K562 (cell line): ENCODE measurements around the gene KCNJ13.

Experiments
- CREM ChIP-seq: IDR thresholded peaks from 2 replicates; pipeline ENCODE4 v1.6.1; 2014; ENCODE audit warnings: antibody characterized with exemption, low read depth
- DACH1 ChIP-seq: fragments of 450-650 bp; IDR thresholded peaks from 2 replicates; pipeline ENCODE4 v1.6.1; 2018; ENCODE audit not compliant: partially characterized antibody
- EHMT2 ChIP-seq: fragments of 450-650 bp; IDR thresholded peaks from 2 replicates; pipeline ENCODE4 v1.6.1; 2018; ENCODE audit warnings: antibody characterized with exemption
- ELF1 ChIP-seq: fragments of 200-800 bp; sonication (Bioruptor generic); IDR thresholded peaks from 2 replicates; pipeline ENCODE4 v1.6.1; 2016; ENCODE audit warnings: missing genetic modification characterization, missing compliant biosample characterization
- HIVEP1 ChIP-seq: fragments of 250-450 bp; sonication (Bioruptor Pico); IDR thresholded peaks from 2 replicates; pipeline ENCODE4 v1.4.0; 2020; ENCODE audit warnings: mild to moderate bottlenecking
- JUN ChIP-seq, 2 experiments: sonication (generic) in 1 of 2; formaldehyde crosslinking in 1 of 2; IDR thresholded peaks; 2 replicates each; pipeline versions ENCODE4 v1.6.1 to v1.8.0; 2012 to 2022; ENCODE audit warnings: borderline replicate concordance in 2 of 2, mild to moderate bottlenecking in 2 of 2, improper control_type of control experiment in 1 of 2, low read depth in 1 of 2, low read length in 1 of 2, missing genetic modification reagents in 1 of 2
- MYC ChIP-seq, 2 experiments: fragments of 250-450 bp in 1 of 2; sonication (Bioruptor Pico) in 1 of 2; IDR thresholded peaks; 2 replicates each; pipeline versions ENCODE4 v1.5.1 to v1.6.1; 2012 to 2021; ENCODE audit warnings: low read depth in 2 of 2, borderline replicate concordance in 1 of 2, improper control_type of control experiment in 1 of 2, low read length in 1 of 2, mild to moderate bottlenecking in 1 of 2, moderate library complexity in 1 of 2
- NR2C2 ChIP-seq, 2 experiments: fragments of 200-800 bp in 1 of 2; sonication (Bioruptor generic) in 1 of 2; sonication (generic) in 1 of 2; formaldehyde crosslinking in 1 of 2; IDR thresholded peaks; 2 replicates each; pipeline versions ENCODE4 v1.6.1 to v1.8.0; 2016 to 2022; ENCODE audit warnings: mild to moderate bottlenecking in 1 of 2, missing compliant biosample characterization in 1 of 2, missing genetic modification characterization in 1 of 2, missing genetic modification reagents in 1 of 2
- RCOR1 ChIP-seq, 2 experiments: IDR thresholded peaks; 2 replicates each; pipeline ENCODE4 v1.6.1; 2012; ENCODE audit warnings: low read depth in 2 of 2, low read length in 2 of 2, borderline replicate concordance in 1 of 2, improper control_type of control experiment in 1 of 2
- SIN3A ChIP-seq, 2 experiments: fragments of 150-350 bp in 1 of 2; IDR thresholded peaks; 2 replicates each; pipeline ENCODE4 v1.6.1; 2011 to 2016; ENCODE audit warnings: borderline replicate concordance in 2 of 2, low read depth in 2 of 2, low read length in 2 of 2, mild to moderate bottlenecking in 2 of 2, moderate library complexity in 2 of 2; ENCODE audit not compliant: control insufficient read depth in 1 of 2
- TCF7L2 ChIP-seq: fragments of 150-350 bp; IDR thresholded peaks from 2 replicates; pipeline ENCODE4 v1.6.1; 2016; ENCODE audit warnings: low read depth, mild to moderate bottlenecking, low read length, moderate library complexity
- TEAD2 ChIP-seq: fragments of 450-650 bp; IDR thresholded peaks from 2 replicates; pipeline ENCODE4 v1.6.1; 2016; ENCODE audit warnings: missing genetic modification characterization, control low read depth, missing compliant biosample characterization
- YY1 ChIP-seq, 3 experiments: IDR thresholded peaks; 2 replicates each; pipeline ENCODE4 v1.6.1; 2011; ENCODE audit warnings: low read length in 2 of 3, mild to moderate bottlenecking in 2 of 3, moderate library complexity in 2 of 3, borderline replicate concordance in 1 of 3, control low read depth in 1 of 3, low read depth in 1 of 3; ENCODE audit not compliant: insufficient read depth in 3 of 3, insufficient replicate concordance in 2 of 3, control insufficient read depth in 1 of 3, insufficient read length in 1 of 3; ENCODE audit errors: extremely low read depth in 1 of 3
- ZNF589 ChIP-seq: fragments of 200-800 bp; sonication (Bioruptor generic); IDR thresholded peaks from 2 replicates; pipeline ENCODE4 v1.6.1; 2016; ENCODE audit warnings: low read depth, missing genetic modification characterization, missing compliant biosample characterization

DNA sequence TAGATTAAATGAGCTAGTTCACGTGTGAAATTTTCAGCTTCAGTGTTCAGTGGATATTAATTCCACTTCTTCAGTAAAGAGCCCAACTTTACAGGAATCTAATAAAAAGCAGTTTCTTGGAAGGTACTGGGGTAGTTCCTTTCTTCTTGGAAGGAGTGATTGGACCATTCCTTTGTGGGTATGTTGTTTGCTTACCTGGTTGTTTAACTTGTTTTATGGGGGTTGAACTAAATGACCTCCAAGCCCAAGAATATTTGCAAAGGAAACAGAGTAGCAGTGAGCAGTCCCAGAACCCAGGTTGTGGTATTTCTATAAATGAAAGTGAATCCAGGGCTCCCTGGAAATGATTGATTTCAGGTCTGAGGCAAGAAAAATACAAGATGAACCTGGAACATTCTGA lies 31.4 kb downstream of the KCNJ13 start:
- no peak for TF ChIP-seq DACH1
- TF ChIP-seq ZNF589 (CRISPR knock-in tag) = no peak
- no peak for TF ChIP-seq TCF7L2
- TF ChIP-seq NR2C2 (CRISPR knock-in tag; IDR thresholded peaks at IDR 0.05) = no peak
- no peak for TF ChIP-seq NR2C2 (tag; IDR thresholded peaks at IDR 0.05)
- no peak for TF ChIP-seq YY1 (IDR thresholded peaks at IDR 0.05; ENCODE audit: borderline replicate concordance in 1 of 3, control insufficient read depth in 1 of 3, extremely low read depth in 1 of 3, insufficient read depth in 3 of 3, insufficient read length in 1 of 3, insufficient replicate concordance in 2 of 3, low read depth in 1 of 3, low read length in 2 of 3)
- no peak for TF ChIP-seq MYC (IDR thresholded peaks at IDR 0.05; ENCODE audit: low read depth, low read length)
- TF ChIP-seq MYC (CRISPR knock-in tag; IDR thresholded peaks at IDR 0.05; ENCODE audit: borderline replicate concordance, low read depth) = no peak
- no peak for TF ChIP-seq JUN (IDR thresholded peaks at IDR 0.05; ENCODE audit: borderline replicate concordance, low read depth, low read length)
- TF ChIP-seq JUN (CRISPR knock-in tag; IDR thresholded peaks at IDR 0.05; ENCODE audit: borderline replicate concordance) = no peak
- no peak for TF ChIP-seq ELF1 (tag)
- TF ChIP-seq RCOR1 (IDR thresholded peaks at IDR 0.05; ENCODE audit: borderline replicate concordance in 1 of 2, low read depth in 2 of 2, low read length in 2 of 2) = no peak
- no peak for TF ChIP-seq TEAD2 (tag)
- TF ChIP-seq SIN3A (IDR thresholded peaks at IDR 0.05; ENCODE audit: borderline replicate concordance in 2 of 2, control insufficient read depth in 1 of 2, low read depth in 2 of 2, low read length in 2 of 2) = no peak
- TF ChIP-seq EHMT2 = no peak
- no peak for TF ChIP-seq HIVEP1 (CRISPR knock-in tag)
- no peak for TF ChIP-seq CREM
